Thyroid gland (tissue), 4 donors: ENCODE measurements around the gene CCN5.

Source experiments
- POLR2A ChIP-seq, 2 donors: fragments of 450-650 bp; IDR thresholded peaks; one replicate each; pipeline ENCODE4 v1.6.1; 2017; ENCODE audit warnings: antibody characterized with exemption in 2 of 2, mild to moderate bottlenecking in 2 of 2, moderate library complexity in 1 of 2
- TF ChIP-seq, protein P1 (sequence below), 6 experiments: fragments of 200-600 bp in 3 of 6; fragments of 450-650 bp in 3 of 6; sonication (generic) in 3 of 6; IDR thresholded peaks; one replicate each; pipeline ENCODE4 v1.5.1; 2016 to 2019; ENCODE audit warnings: antibody characterized with exemption in 6 of 6, mild to moderate bottlenecking in 2 of 6, inconsistent platforms in 1 of 6, moderate library complexity in 1 of 6

DNA sequence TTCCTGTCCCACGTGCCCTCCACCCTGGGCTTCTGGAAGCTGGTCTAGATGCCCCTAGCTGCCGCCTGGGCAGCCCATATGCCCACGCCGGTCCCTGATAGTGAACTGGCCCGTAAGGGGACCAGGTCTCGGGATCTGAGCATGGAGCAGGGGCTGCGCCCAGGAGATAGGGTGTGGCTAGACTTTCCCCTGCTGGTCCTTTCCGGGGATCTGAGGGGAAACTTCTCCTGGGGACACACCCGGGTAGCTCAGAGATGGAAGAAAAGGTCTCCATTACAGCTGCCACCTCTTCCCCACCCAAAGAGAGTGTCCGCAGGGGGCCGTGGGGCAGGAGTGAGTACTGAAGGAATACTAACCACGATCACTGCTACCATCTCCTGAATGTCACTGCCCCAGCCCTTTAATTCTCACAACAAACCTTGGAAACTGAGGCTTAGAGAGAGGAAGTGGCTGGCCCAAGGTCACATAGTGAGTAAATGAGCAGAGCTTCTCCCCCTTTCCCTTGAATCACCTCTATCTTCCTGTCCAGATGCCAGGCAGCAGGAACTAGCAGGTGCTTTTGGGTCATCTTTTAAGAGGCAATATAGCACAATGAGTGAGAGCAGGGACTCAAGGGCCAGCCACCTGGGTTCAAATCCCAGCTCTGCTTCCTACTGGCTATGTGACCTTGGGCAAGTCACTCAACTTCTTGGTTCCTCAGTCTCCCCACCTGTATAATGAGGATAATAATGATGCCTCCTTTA, 11.8 kb upstream of the CCN5 start:
- TF ChIP-seq, protein P1, sequence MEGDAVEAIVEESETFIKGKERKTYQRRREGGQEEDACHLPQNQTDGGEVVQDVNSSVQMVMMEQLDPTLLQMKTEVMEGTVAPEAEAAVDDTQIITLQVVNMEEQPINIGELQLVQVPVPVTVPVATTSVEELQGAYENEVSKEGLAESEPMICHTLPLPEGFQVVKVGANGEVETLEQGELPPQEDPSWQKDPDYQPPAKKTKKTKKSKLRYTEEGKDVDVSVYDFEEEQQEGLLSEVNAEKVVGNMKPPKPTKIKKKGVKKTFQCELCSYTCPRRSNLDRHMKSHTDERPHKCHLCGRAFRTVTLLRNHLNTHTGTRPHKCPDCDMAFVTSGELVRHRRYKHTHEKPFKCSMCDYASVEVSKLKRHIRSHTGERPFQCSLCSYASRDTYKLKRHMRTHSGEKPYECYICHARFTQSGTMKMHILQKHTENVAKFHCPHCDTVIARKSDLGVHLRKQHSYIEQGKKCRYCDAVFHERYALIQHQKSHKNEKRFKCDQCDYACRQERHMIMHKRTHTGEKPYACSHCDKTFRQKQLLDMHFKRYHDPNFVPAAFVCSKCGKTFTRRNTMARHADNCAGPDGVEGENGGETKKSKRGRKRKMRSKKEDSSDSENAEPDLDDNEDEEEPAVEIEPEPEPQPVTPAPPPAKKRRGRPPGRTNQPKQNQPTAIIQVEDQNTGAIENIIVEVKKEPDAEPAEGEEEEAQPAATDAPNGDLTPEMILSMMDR (IDR thresholded peaks at IDR 0.05), result no peak
- TF ChIP-seq POLR2A (IDR thresholded peaks at IDR 0.05), result no peak
